Left kidney (tissue), 2 donors: ENCODE measurements around the gene APOB. TPM values are rescaled to one million over a fixed set of nuclear protein-coding genes. Genes with fewer than 3 reads are reported as not detected.

Experiments used
- DNase-seq: peaks from one replicate; pipeline ENCODE4 v3.0.0-alpha.2; 2013
- polyA plus RNA-seq: library from polyadenylated mRNA; unstranded; fragments of 120-200 nt; gene quantifications from one replicate; pipeline ENCODE4 v1.2.1, GENCODE V29; 2013; ENCODE audit not compliant: insufficient read length

APOB gene
- polyA plus RNA-seq, 1 donor, result 5.3 TPM

DNA sequence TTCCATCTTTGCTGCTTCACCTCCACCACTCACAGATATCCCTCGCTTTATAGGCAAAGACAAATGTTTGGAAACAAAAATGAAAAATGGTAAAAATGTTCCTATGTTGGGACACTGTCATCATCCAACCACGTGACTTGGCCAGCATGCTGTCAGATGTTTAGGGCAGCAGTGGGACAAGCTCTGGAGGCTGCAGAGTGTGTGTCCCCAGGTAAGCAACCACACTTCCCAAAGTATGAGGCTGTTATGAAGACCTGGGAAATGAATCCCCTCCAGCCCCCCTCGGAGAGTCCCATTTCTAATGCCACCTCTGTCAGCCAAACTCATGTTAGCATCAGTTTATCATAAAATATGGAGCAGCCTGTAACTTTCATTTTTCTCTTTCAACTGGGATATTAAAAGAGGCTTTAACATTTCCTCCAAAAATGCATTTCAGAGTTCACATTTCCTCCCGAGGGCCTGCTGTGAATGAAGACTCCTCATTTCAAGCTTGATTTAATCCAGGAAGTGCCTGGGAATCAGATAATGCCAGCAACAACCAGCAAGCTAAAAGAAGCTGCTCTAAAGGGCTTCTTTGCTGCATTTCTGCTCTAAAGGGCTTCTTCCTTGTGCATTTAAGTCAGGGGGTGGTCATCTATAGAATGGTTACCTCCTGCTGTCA, 66.2 kb downstream of the APOB start:
- no peak for DNase-seq

DNA sequence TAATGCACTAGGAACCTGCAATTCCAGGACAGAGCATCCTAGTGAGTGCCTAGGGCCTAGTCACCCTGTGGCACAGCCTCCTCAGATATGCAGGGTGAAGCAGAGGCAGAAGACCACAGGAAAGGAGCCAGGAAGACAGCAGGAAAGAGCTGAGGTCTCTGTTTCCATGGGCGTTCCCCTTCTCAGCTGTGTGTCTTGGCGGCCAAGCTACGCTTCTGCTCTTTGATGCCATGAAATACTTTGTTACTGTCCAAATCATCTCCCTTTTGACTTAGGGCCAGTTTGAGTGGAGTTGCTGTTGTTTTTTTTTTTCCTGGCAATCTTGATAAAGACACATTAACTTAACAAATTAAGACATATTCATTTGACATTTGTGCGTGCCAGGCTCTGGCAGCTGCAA, 67.3 kb downstream of the APOB start:
- DNase-seq, result no peak

DNA sequence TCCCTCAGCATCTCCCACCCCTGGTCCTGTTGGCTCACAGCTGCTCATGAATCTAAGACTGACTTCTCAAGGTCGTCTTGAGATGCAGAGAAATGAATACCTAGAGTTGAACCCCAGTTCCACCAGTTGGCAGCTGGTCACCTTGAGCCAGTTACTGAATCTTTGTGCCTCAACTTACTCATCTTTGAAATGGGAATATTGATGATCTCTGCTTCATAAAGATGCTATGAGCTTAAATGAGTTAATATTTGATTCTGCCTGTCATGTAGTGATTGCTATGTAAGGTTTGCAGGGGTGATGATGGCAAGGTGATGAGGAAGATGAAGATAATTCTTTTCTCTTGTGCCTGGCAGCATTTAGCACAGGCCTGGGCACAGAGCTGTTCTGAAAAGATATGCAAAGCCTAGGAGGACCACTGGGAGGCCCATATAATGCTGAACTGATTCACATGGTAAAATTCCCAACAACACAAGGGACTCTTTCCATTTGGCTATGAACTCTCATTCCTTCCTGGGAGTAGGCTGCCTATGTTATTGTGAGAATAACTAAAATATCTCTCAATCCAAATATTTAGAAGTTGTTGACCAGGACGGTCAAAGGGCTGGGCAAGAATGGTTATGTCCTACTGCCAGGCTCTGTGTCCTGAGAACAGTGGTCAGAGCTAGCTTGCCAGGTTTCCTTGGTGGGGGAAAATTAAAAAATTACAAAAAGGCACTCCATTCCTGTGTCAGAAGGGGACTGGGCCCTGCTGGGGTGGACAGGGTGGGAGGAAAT, 70.9 kb downstream of the APOB start:
- DNase-seq, result no peak

DNA sequence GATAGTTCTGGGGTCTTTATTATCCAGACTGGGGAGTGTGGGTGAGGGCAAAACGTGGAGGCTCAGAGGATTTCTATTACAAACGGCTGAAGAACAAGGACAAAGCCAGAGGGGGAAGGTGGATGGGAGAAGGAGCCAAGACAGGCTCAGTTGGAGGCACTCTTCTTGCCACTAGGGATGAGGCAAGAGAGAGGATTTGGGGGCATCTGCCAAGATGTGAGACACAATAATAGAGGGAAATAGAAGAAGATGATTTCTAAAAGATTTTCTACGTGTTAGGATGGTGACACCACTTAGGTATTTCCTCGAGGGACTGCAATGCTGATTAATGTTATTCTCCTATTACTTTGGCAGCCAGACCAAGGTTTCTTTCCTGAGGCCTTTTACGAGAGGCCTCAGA, 71.8 kb downstream of the APOB start:
- DNase-seq, result no peak

DNA sequence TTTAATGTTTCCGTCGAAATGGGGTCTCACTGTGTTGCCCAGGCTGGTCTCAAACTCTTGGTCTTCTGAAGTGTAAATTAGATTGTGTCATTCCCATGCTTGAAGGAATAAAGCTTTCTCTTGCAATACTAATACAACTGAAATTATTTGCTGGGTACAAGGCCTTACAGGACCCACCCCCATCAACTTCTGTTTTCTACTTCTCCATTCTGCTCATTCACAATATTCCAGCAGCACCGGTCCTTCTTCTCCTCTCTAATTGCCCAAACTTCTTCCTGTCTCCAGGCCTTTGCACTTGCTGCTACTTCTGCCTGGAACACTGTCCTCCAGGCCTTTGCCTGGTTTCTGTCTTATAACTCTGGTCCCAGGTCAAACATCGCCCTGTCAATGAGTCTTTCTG, 73.8 kb downstream of the APOB start:
- no peak for DNase-seq

DNA sequence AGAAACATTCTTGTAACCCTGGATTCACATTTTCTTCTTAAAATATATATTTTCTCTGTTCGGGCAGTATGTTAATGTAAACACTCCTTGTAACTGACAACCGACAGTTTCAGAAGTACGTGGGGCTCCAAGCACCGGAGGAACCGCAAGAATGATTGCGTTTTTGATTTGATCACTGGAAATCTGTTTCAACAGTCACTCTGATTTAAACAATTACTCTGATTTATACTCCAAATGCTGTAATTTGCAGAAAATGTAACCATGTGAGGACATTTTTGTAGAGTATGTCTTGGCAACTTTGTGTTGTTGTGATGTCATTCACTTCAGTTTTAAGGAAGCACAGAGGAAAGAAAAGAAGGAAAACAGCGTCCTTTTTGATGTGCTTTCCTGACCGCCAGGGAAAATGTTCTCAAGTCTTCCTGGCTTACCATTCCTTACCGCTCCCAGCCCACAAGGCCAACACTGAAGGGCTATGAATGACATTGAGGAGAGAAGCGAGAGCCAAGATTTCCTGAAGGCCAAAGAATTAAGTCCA, 77.7 kb downstream of the APOB start:
- DNase-seq, result no peak

DNA sequence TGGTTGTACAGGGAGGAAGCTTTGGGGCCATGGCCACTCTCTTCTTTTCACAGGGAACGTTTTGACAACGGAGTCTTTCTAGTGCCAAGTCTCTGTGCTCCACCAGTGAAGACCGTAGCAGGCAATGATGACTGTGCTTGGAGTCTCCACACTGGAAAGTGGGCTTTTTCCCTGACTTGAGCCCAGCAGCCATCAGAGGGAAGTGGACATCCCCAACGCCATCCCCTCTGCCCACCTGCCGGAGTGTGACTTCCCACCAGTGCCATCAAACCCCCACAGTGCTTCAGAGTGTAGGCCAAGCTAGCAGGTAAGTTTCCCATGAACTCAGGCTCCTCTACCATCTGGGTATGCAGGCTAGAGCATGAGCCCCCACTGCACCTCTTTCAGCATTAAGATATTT, 78.7 kb downstream of the APOB start:
- no peak for DNase-seq

DNA sequence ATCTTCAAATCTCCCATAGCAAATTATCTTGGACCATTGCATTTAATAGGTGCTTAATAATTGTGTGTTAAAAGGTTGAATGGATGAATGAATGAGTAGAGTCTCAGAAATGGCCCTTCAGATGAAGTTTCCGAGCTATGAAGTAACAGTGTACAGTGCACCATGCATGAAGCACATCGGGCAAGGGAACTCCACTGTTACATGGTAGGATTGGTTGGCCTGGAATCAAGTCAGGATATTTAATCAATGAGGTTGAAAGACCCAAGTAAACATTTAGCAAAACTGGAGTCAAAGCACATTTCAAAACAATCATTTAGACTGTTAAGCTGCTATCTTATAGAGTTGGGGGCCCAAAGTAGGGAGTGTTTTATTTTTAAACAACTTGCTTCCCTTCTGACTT, 80.0 kb downstream of the APOB start:
- DNase-seq, result no peak

DNA sequence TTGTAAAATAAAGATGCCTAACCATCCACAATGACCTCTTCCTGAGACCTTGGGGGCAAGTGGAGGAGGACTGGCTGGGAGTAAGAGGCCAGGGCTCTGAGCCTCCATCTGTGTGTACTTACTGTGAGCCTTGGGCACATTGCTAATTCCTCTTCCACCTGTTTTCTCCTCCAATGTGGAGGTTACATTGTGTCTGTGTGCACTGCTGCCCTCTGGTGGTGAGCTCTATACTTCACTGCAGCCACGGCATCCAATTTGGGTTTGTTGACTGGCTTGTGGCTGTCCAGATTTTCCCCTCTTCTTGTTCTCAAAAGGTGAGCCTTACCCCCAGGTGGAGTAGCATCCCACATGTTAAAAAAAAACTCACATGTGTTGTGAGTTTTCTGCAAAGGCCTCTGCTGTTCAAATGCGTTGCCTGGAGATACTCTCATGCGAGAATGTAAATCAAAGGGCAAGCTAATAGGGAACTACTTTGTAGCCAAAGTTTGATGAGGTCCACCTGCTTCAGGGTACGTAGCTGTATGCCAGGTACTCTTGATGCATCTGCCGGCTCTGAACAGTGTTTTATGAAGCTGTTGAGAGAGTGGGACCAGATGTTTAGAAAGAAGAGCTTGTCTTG, 80.8 kb downstream of the APOB start:
- peak; percentile 70 for DNase-seq

DNA sequence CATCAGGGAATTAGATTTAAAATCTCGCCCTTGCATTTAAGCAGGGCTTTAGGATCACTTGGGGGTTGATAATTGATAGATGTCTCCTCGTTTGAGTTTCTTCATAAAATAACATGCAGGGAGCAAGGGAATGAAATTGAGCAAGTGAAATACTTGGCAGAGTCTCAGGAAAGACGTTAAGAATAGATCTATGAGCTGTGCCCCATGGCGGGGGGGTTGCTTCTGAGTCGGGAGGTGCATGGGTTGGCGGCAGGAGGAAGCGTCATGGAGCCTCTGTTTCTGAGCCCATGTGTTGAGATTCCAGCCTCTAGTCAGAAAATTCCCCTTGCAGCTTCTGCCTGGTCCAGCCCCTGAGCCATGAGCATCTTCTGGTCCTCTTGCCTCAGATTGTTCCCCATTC, 82.0 kb downstream of the APOB start:
- DNase-seq, result no peak

DNA sequence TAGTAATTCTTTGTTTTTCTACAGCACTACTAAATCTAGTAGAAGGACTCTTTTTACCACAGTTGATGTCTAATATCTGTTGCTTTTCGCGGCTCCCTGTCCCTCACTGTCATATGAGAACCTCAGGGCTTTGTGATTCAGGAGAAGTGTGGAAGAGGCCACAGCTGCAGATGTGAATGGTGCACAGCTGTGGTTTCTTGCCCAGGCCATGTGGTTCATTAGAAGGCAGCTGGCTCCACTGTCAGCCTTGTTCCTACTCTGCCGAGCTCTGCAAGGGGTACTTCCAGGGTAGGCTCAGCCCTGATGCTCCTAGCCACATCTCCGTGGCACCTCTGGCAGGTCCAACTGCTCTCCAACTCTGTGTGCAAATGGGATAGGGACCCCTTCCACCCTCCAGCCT, 83.9 kb downstream of the APOB start:
- DNase-seq, result no peak

DNA sequence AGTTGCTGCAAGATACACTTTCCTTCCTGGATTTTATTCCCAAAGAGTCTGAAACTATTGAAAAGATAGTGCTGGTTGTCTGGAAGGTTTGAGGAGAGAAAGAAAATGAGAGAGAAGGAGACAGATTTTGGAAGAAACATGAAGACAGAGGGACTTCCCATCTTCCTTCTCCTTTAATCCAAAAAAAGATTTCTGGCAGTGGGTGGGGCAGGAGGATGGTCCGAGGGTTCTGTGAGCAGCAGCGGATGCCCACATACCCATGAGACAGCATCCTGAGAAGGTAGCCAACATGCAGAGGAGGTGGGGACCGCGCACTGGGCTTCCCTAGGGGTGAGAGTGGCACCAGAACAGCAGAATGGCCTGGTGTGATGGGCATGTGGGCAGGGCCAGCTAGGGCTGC, 84.6 kb downstream of the APOB start:
- no peak for DNase-seq

DNA sequence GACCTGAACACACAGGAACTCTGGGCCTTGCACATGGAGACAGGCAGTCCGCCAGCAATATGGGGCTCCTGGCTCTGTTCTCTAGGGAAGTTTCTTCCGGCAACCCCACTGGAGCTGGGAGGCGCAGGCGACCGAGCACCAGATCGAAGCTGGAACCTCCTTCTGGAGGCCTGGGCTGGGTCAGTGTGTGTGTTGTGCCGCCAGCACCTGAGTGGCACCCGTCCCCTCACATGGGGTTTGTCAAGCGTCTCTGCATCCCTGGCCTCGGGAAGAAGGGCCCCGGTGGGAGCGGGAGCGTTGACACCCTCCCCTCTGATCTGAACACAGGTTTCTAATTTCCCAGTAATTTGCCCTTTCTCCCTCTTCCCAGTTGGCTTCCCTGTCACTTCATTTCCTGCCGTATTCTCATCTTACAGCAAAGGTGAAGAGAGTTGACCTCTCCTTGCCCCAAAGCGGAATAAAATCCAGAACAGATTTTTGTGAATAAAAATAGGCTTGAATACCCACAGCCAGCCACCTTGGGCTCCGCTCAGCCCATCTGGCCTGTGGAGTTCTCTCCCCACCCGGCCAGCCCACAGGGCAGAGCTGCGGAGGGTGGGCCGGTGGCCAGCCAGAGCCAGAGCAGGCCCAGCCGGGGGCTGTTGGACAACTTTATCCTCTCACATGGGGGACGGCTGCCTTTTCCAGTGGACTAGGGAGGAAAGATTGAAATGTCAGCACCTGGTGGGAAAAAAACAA, 85.9 kb downstream of the APOB start:
- no peak for DNase-seq

DNA sequence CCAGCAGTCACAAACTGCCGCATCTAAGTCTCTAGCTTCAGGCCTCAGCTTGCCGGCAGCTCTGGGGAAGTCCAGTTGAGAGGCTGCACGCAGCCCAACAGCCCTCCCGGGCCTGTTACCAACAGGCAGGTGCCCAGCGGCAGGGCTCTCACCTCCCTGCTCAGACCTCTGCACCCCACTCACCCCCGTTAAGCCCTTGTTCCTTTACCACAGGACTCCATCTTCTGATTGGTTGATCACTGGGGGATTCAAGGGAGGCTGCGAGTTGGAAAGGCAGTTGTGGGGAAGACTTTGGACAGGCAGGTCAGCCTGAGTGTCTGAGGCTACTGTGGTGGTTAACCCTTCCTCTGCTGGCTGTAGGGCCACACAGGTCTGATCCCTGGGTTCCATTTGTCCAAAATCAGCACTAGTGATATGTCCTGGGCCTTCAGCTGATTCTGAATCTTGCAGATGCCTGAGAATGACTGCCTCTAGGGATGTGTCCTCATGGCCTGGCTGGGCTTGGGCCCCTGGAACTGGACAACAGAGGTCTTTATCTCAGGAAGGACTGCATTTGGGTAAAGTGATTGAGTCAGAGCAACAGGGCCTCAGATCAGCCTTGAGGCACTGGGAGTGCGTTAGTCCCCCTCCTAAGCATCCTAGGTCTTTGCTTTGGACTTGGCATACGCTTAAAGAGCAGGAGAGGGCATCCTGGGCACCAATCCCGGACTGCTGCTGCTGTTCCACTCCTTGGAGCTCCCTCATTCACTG, 88.4 kb downstream of the APOB start:
- DNase-seq, result no peak

DNA sequence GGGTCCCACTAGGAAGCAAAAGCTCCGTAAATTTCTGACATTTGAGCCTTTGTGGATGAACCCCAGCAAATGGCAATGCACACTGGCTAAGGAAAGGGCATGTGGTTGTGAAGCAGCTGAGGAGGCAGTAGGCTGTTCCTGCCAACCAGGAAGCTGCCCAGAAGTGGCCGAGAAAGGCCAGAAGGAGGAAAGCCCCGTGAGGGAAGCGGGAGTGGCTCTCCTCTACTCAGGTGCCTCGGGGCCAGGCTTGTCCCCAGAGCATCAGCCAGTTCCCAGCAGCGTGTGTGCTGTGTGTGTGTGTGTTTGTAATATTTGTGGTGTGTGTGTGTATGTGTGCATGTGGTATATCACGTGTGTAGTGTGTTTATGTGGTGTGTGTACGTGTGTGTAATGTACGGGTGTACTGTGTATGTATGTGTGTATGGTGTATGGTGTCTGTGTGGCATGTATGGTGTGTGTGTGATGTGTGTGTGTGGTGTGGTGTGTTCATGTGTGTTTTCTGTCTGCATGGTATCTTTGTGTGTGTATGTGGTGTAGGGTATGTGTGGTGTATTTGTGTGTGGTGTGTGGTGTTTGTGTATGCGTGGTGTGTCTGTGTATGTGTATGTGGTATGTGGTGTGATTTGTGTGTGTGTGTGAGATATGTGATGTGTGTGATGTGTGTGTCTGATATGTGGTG, 90.6 kb downstream of the APOB start:
- DNase-seq, result no peak

Other genes with a start within 250 kb of the APOB start
- 36.8 TPM for gene LDAH, start 221.0 kb downstream of the APOB start, polyA plus RNA-seq
- gene TDRD15, start 79.9 kb upstream of the APOB start, polyA plus RNA-seq, result not detected